HG02884 (cell line): ENCODE results near the gene AMHR2.
"Not testable (repeated sequence)": the region's sequence is repeated elsewhere in the genome, so short reads cannot be mapped to it uniquely, and the experiment has no call there.

ENCODE experiments used
- ATAC-seq: cut with Tn5 transposase; IDR thresholded peaks from one replicate; pipeline ENCODE4 v1.9.1; 2021; ENCODE audit warnings: mild to moderate bottlenecking, moderate library complexity; ENCODE audit not compliant: unreplicated experiment

AMHR2 gene

GRCh38 chr12:53423597-53423996, at the start of gene AMHR2:
Gene AMHR2, plus strand, starts transcription at chr12:53423855. Its CDS starts 80 bp downstream, at chr12:53423935.
- ATAC-seq: no peak

- ATAC-seq: not testable (repeated sequence)
Observed at GRCh38 chr12:53374277-53374676, 49.4 kb upstream of the AMHR2 start.

- ATAC-seq: no peak
Observed at GRCh38 chr12:53376747-53377146, 46.9 kb upstream of the AMHR2 start.

GRCh38 chr12:53378222-53378621, 45.4 kb upstream of the AMHR2 start:
- ATAC-seq: no peak

GRCh38 chr12:53378724-53379388, 44.8 kb upstream of the AMHR2 start:
- ATAC-seq: no peak

GRCh38 chr12:53379389-53380103, 44.1 kb upstream of the AMHR2 start:
- peak; percentile 64 for ATAC-seq

- peak; percentile 31 for ATAC-seq
Observed at GRCh38 chr12:53380104-53380793, 43.4 kb upstream of the AMHR2 start, which contains the start of gene SP1. Gene SP1, plus strand, starts transcription at chr12:53380176. Its CDS starts 116 bp downstream, at chr12:53380292.

- ATAC-seq: no peak
Observed at GRCh38 chr12:53380794-53381730, 42.6 kb upstream of the AMHR2 start.

GRCh38 chr12:53381731-53382630, 41.7 kb upstream of the AMHR2 start:
- no peak for ATAC-seq

- no peak for ATAC-seq
Observed at GRCh38 chr12:53383258-53383657, 40.4 kb upstream of the AMHR2 start.

GRCh38 chr12:53386381-53386780, 37.3 kb upstream of the AMHR2 start:
- not testable (repeated sequence) for ATAC-seq

GRCh38 chr12:53388932-53389331, 34.7 kb upstream of the AMHR2 start:
- no peak for ATAC-seq

- no peak for ATAC-seq
Observed at GRCh38 chr12:53389702-53390101, 34.0 kb upstream of the AMHR2 start.

GRCh38 chr12:53391724-53392123, 31.9 kb upstream of the AMHR2 start:
- no peak for ATAC-seq

GRCh38 chr12:53399896-53400295, 23.8 kb upstream of the AMHR2 start:
- ATAC-seq: no peak

GRCh38 chr12:53402351-53402750, 21.3 kb upstream of the AMHR2 start:
- not testable (repeated sequence) for ATAC-seq

- no peak for ATAC-seq
Observed at GRCh38 chr12:53402871-53403270, 20.8 kb upstream of the AMHR2 start.

- no peak for ATAC-seq
Observed at GRCh38 chr12:53410951-53411350, 12.7 kb upstream of the AMHR2 start.

- no peak for ATAC-seq
Observed at GRCh38 chr12:53413485-53414204, 10.0 kb upstream of the AMHR2 start.
